VCaP (cell line): ENCODE data around the gene GPR61.

Experiments
- H3K27ac ChIP-seq: fragments of 450-650 bp; 2 replicates; pipeline ENCODE4 v1.5.1; 2017
- TF ChIP-seq, protein P1 (sequence below): fragments of 450-650 bp; conservative IDR thresholded peaks from 2 replicates; pipeline ENCODE4 v1.5.1; 2017; ENCODE audit warnings: mild to moderate bottlenecking, moderate library complexity

Gene GPR61

DNA sequence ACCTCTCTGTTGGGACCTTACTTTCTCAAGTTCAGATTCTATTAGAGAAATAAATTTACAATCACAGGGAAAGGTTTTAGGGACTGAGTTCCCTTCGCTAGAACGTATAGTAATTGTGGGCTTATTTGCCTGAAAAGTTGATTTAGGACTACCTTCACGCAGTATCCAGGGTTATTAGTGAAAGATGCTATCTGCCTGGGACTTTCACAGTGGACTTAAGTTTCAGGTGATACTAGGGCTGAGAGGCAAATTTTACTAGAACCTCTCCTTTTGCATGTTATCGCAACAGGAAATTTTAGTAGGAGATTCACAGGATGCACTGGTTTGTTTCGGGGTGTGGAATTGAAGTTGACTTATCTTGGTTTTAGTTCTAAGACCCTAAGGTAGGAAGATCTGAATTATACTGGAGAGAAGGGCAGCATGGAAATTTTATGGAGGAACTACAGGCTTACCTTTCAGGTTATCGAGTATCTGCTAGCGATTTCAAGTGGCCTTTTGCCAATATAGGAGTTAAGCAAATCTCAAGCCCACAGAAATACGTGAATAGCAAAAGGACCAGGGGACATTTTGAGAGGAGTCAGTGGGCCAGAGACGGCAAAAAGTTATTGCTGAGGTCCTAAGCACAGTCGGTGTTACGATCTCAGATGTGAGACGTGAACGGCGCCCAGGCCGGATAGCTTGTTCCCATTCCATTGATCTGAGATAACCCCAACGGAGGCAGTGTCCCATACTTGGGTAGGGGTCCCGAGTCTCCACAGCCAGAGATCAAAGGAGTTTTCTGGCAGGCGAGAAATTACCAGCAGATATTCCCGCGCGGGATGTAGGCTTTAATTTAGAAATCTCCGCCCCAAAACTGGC lies 8.0 kb downstream of the GPR61 start:
- TF ChIP-seq, protein P1, sequence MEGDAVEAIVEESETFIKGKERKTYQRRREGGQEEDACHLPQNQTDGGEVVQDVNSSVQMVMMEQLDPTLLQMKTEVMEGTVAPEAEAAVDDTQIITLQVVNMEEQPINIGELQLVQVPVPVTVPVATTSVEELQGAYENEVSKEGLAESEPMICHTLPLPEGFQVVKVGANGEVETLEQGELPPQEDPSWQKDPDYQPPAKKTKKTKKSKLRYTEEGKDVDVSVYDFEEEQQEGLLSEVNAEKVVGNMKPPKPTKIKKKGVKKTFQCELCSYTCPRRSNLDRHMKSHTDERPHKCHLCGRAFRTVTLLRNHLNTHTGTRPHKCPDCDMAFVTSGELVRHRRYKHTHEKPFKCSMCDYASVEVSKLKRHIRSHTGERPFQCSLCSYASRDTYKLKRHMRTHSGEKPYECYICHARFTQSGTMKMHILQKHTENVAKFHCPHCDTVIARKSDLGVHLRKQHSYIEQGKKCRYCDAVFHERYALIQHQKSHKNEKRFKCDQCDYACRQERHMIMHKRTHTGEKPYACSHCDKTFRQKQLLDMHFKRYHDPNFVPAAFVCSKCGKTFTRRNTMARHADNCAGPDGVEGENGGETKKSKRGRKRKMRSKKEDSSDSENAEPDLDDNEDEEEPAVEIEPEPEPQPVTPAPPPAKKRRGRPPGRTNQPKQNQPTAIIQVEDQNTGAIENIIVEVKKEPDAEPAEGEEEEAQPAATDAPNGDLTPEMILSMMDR = no peak
- peak overlapping the region; percentile 88 for H3K27ac ChIP-seq

DNA sequence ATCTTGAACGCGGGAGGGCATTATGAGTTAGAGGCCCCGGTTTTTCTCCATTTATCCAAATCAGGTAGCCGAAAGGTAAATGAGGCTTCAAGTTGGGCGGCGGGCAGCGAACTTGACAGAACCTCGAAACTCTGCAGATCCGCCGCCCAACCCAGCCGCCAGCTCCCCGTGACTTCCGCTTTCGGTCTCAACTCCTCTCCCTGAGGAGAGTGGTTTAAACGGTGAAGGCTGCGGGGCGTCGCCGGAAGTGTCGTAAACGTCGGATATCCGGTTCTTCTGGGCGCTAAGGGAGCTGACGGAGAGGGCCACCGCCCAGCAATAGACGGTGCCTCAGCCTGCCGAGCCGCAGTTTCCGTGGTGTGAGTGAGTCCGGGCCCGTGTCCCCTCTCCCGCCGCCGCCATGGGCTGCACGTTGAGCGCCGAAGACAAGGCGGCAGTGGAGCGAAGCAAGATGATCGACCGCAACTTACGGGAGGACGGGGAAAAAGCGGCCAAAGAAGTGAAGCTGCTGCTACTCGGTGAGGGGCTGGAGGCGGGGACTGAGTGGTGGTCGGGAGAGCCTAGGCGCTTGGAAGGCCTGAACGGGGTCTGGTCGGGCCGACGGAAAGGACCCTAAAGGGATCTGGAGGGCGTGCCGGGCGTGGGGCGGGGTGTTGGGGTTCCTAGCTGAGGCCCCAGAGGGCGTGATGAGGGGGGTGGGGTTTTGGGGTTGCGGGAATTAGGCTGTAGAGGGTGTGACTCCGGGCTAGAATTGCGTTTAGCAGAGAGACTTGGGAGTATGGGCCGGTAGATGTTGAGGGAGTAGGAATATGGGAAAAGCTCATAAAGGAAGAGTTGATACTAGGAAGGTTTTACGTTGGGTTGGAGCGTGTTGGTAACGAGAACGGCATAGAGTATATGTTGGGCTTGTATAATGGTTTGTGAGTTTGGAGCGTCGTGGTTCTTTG lies 8.9 kb downstream of the GPR61 start, which contains the start of gene GNAI3:
GNAI3 (plus strand) TSS at position 295 of the 947 bp plus-strand sequence; CDS start at position 401, 106 bp downstream.
- H3K27ac ChIP-seq = peak within 1 kb of the TSS; percentile 88
- TF ChIP-seq, protein P1 = no peak

DNA sequence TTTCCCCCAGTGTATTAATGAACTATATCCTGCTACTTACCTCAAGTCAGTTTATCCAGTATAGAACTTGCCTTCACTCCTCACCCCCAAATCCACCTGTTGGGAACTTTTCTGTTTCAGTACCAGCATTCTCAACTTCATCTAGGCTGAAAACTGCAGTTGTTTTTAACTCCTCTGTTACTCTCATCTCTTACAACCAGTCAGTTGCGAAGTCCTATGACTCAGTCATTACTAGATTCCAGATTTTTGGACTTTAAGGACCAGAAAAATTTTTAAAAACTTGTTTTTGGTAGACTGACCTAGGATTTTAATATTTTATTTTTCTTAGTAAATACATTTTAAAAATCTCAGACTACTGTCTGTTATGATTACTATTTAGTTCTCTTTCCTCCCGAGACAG lies 16.9 kb downstream of the GPR61 start:
- H3K27ac ChIP-seq = no peak overlapping the region
- TF ChIP-seq, protein P1 = no peak

DNA sequence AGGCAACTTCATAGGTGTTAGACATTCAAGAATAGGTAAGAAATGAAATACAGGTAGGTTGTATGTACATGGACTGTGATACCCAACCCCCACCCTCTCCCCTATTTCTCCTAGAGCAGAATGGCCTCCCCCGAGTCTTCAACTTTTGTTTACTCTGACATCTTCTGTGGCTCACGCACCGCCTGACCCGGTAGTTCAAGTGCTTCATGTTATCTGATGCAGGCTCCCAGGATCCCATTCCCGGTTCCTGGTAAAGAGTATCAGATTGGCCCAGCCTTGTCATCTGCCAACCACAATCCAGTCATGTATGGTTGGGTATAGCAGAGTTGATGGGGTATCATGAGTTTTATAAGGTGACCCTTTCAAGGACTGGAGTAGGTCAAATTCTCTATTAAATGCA lies 17.8 kb downstream of the GPR61 start:
- TF ChIP-seq, protein P1 = no peak

DNA sequence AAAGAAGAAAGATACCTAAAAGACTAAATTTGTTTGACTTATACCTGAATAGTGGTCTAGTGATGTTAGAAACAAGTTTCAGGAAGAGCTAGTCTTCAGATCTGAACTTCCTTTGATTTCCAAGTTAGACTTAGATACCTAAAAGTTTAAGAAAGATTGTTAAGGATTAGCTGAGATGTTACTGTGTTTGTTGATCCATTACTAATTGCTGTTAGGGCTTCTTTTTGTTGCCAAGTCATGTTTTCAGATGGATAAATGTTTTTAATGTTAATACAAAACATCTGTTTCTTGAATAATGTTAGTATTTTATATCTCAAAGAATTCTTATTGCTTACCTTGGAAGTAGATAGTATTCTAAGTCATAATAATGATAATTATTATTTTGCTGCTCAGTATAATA lies 20.3 kb downstream of the GPR61 start:
- H3K27ac ChIP-seq = no peak overlapping the region
- TF ChIP-seq, protein P1 = no peak

More for the DNA sequence above, 17.8 kb downstream of the GPR61 start:
- H3K27ac ChIP-seq = no peak overlapping the region

DNA sequence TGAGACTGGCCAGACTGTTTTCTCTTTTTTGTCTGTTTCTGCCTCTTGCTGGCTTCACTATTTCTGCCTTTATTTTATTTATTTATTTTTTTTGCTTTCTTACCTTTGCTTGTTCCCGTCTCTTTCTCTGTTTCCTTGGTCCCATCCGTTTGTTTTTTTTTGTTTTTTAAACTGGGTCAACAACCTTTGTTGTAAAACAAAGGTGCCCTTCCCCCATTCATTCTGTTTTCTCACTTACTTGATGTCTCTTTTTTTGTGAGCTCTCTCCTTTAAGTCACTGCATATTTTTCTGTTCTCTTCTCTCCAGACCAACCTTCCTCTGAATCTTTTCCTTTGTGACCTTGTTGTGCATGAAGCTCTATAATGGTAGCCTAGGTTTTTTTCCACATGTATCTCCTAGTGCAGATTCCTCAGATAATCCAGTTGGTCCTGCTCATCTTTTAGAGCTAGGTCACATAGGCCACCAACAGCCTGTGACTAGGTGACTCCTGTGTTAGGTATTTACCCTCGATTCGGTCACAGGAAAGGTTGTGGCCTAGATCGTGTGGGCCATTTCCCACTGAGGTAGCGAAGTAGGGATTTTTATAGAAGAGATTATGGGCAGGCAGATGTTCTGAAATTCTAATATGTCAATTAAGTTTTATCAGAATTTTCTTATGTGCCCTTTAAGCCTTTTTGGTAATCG lies 24.7 kb downstream of the GPR61 start:
- TF ChIP-seq, protein P1 = no peak
- peak overlapping the region; percentile 73 for H3K27ac ChIP-seq

DNA sequence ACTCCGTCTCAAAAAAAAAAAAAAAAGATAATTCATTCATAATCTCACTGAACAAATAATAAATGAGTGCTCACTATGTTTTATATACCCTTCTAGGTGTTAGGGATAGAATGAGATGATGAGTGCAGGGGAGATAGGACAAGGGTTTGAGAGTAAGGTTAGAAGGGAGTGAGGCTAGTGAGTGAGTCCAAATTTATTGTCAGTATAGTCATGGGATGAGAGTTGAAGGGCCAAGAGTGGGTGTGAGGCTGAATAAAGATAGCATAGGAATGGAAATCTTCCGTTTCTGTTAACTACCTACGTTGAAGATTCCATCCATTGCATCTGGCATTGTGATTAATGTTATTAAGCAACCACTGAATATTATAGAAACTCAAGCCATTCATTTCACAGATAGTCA lies 25.6 kb downstream of the GPR61 start:
- H3K27ac ChIP-seq = no peak overlapping the region
- TF ChIP-seq, protein P1 = no peak
